Activated naive CD8-positive, alpha-beta T cell (primary cell): ENCODE data around the gene NBPF9.
"Not testable (repeated sequence)": the region's sequence is repeated elsewhere in the genome, so short reads cannot be mapped to it uniquely, and the experiment has no call there.

Experiments
- H3K27ac Mint-ChIP-seq: one replicate; pipeline ENCODE4 v1.8.0; 2021; ENCODE audit warnings: mixed read lengths
- H3K27me3 Mint-ChIP-seq: one replicate; pipeline ENCODE4 v1.8.0; 2021; ENCODE audit warnings: mixed read lengths
- H3K36me3 Mint-ChIP-seq: one replicate; pipeline ENCODE4 v1.8.0; 2021; ENCODE audit warnings: mixed read lengths
- H3K4me1 Mint-ChIP-seq: one replicate; pipeline ENCODE4 v1.8.0; 2021; ENCODE audit warnings: low read depth, mixed read lengths
- H3K4me3 Mint-ChIP-seq: one replicate; pipeline ENCODE4 v1.8.0; 2021; ENCODE audit warnings: mild to moderate bottlenecking, mixed read lengths
- H3K9me3 Mint-ChIP-seq: one replicate; pipeline ENCODE4 v1.8.0; 2021; ENCODE audit warnings: low read depth, mixed read lengths

Gene NBPF9

DNA sequence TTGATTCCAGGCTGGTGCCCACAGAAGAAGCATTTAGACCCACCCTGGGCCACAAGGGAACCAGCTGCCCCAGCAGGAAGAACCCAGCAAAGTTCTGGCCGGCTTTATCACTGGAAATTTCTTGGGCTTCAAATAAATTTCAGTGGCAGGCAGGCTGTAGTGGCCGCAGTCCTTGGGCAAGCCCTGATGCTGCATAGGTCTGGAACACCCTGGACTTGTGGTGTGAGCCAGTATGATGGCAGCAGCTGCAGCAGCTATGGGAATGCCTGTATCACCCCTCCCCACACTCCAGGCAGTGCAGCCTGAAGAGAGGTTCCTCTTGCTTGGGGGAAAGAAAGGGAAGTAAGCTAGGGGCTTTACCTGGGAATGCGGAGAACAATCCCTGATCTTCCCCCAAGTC, 69.4 kb downstream of the NBPF9 start:
- not testable (repeated sequence) for H3K36me3 Mint-ChIP-seq, H3K9me3 Mint-ChIP-seq, H3K4me1 Mint-ChIP-seq, H3K27ac Mint-ChIP-seq, H3K4me3 Mint-ChIP-seq, H3K27me3 Mint-ChIP-seq

DNA sequence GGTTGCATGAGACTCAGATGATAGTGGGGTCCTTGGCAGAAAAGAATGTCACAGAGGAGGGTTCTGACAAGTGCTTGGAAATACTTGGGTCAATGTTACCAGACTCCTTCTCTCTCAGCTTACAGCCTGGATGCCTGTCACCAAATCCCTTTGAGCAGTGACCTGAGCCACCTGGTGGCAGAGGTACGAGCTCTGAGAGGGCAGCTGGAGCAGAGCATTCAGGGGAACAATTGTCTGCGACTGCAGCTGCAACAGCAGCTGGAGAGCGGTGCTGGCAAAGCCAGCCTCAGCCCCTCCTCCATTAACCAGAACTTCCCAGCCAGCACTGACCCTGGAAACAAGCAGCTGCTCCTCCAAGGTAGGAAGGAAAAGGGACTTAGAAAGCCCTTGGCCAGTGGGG, 79.0 kb downstream of the NBPF9 start:
- not testable (repeated sequence) for H3K4me1 Mint-ChIP-seq, H3K9me3 Mint-ChIP-seq, H3K27ac Mint-ChIP-seq, H3K36me3 Mint-ChIP-seq, H3K4me3 Mint-ChIP-seq, H3K27me3 Mint-ChIP-seq

DNA sequence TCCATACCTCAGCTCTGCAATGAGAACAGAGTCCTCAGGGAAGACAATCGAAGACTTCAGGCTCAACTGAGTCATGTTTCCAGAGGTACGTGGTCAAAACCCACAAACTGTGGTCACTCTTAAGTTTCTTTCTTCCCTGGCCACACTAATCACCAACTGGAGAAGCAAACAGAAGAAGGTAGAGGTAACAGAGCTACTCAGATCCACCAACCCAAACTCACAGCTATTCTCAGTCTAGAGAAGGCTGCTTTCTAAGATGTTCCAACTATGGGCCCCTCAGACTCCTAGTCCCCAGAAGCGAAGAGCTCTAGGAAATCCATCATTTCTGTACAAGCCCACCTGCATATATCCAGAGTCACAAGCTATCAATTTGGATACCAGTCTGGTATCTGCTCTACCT, 84.8 kb downstream of the NBPF9 start:
- H3K27me3 Mint-ChIP-seq, H3K9me3 Mint-ChIP-seq, H3K4me3 Mint-ChIP-seq, H3K4me1 Mint-ChIP-seq, H3K27ac Mint-ChIP-seq, H3K36me3 Mint-ChIP-seq: not testable (repeated sequence)

DNA sequence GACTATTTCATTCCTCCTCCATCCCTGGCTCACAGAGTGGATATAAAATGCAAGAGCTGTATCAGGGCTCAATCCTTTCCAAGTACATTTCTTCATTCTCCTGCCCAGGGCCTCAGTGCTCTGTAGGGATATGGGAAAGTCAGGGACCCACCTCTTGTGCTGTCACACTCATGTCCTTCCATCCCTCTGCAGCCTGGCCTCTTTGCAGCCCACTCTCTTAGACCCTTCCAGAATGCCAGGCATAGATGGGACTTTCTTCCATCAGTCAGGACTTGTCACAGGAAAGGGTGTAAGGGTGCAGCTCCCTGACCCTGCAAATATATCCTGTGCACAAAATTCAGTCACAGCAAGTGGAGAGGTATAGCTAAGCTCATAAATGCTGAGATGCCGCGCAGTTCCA, 86.7 kb downstream of the NBPF9 start:
- not testable (repeated sequence) for H3K9me3 Mint-ChIP-seq, H3K36me3 Mint-ChIP-seq, H3K27me3 Mint-ChIP-seq, H3K27ac Mint-ChIP-seq, H3K4me1 Mint-ChIP-seq, H3K4me3 Mint-ChIP-seq

DNA sequence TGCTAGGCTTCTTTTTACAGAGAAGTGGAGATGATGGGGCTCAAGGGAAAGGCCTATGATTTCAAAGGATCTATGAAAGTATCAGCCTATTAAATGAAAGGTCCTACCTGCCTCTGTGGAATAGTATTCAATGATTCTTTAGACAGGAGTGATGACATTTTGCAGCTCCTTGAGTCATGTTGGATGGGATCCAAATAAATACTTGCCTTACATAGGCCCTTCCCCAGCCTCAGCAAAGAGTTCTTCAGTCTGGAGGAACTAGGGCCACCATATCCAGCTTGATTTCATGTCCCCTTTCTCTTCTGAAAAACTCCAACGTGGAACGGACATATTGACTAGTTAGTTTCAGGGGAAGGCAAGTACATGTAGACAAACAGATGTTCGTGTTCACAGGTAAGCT, 87.8 kb downstream of the NBPF9 start:
- not testable (repeated sequence) for H3K4me1 Mint-ChIP-seq, H3K27ac Mint-ChIP-seq, H3K27me3 Mint-ChIP-seq, H3K36me3 Mint-ChIP-seq, H3K4me3 Mint-ChIP-seq, H3K9me3 Mint-ChIP-seq

DNA sequence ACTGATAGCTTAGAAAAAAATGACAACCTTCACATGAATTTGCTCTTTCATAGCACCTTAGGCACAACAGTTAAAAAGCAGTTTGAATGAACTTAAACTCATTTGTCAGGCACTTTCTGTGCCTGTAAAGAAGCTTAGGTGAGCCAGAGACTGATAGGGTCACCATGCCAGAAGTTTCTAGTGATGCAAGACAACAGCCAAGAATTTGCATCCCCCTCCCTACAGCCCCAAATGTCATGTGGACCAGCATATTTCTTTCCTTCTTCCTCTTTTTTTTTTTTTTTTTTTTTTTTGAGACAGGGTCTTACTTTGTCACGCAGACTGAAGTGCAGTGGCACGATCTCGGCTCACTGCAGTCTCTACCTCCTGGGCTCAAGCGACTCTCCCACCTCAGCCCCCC, 89.8 kb downstream of the NBPF9 start:
- not testable (repeated sequence) for H3K4me3 Mint-ChIP-seq, H3K27ac Mint-ChIP-seq, H3K27me3 Mint-ChIP-seq

DNA sequence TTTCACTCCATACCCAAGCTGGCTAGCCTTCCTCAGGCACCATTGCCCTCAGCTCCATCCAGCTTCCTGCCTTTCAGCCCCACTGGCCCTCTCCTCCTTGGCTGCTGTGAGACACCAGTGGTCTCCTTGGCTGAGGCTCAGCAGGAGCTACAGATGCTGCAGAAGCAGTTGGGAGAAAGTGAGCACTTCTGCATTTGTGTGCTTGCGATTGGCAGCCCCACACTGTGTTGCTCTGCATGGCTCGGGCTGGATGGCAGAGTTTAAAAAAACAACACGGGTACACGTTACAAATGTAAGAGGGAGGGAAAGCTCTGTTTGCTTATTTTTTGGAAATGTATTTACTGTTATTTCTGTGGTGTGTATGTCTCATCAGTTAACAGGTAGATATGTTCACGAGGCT, 90.8 kb downstream of the NBPF9 start:
- not testable (repeated sequence) for H3K27me3 Mint-ChIP-seq, H3K27ac Mint-ChIP-seq, H3K4me1 Mint-ChIP-seq, H3K9me3 Mint-ChIP-seq, H3K36me3 Mint-ChIP-seq, H3K4me3 Mint-ChIP-seq

More for the DNA sequence above, 89.8 kb downstream of the NBPF9 start:
- not testable (repeated sequence) for H3K9me3 Mint-ChIP-seq, H3K36me3 Mint-ChIP-seq, H3K4me1 Mint-ChIP-seq

DNA sequence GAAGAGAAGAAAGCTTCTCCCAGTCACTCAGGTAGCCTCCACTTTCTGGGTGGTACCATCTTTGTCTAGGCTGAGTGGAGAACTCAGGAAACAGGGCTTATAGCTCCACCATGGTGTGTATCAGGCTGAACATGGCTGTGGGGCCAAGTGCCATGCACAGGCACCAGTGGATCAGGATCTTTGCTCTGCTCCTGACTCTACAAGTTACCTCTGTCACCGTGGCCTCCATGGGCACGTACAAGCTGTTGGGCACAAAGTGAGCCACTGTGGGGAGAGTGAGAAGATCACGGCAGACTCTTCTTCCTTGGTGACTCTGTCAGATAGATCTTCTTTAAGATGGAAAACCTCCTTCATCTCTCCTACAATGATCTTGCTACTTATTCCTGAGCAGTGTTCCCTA, 93.6 kb downstream of the NBPF9 start:
- H3K4me3 Mint-ChIP-seq, H3K9me3 Mint-ChIP-seq, H3K27ac Mint-ChIP-seq, H3K4me1 Mint-ChIP-seq, H3K27me3 Mint-ChIP-seq, H3K36me3 Mint-ChIP-seq: not testable (repeated sequence)

DNA sequence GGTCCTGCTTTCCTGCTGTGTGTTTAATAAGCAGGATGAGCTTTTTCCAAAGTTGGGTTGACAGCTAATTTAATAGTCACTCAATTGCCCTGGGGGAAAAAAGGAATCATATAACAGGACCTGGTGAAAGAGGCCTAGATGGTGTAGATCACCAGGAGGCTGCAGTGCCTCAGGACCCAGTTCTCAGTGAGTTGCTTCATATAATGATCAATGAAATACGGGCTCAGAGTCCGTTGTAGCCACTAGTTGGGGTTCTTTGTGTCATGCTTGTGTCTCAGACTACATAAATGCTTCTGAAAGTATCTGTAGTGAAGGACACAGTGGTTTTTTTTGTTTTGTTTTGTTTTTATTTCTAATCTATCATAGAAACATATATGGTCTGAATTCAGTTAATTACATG, 94.6 kb downstream of the NBPF9 start:
- H3K36me3 Mint-ChIP-seq, H3K27ac Mint-ChIP-seq, H3K4me1 Mint-ChIP-seq, H3K9me3 Mint-ChIP-seq, H3K27me3 Mint-ChIP-seq, H3K4me3 Mint-ChIP-seq: not testable (repeated sequence)

DNA sequence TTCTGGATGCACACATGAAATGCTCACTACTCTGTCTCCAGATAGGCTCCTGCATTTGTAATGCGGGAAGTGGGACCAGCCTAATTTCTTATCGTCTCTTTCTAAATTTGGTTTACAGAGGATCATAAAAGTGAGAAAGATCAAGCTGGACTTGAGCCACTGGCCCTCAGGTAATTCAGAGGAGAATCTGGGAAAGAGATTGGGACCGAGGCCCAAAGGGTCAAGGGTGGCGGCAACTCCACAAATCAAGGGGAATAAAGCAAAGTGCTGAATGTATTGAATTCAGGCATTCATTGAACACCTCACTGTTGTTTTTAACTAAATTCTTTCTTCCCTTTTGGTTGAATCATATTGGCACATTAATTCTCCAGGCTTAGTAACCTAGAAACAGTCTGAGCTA, 95.0 kb downstream of the NBPF9 start:
- H3K36me3 Mint-ChIP-seq, H3K4me3 Mint-ChIP-seq, H3K4me1 Mint-ChIP-seq, H3K27ac Mint-ChIP-seq, H3K9me3 Mint-ChIP-seq, H3K27me3 Mint-ChIP-seq: not testable (repeated sequence)
